NB4 (cell line): Measurements from ENCODE around the gene ZNF423.

Source experiments
- MYC ChIP-seq: IDR thresholded peaks from 2 replicates; pipeline ENCODE4 v1.6.1; 2011; ENCODE audit warnings: low read depth, low read length
- TF ChIP-seq, protein P1 (sequence below): IDR thresholded peaks from one replicate; pipeline ENCODE4 v1.5.1; 2012; ENCODE audit warnings: low read depth, low read length

DNA sequence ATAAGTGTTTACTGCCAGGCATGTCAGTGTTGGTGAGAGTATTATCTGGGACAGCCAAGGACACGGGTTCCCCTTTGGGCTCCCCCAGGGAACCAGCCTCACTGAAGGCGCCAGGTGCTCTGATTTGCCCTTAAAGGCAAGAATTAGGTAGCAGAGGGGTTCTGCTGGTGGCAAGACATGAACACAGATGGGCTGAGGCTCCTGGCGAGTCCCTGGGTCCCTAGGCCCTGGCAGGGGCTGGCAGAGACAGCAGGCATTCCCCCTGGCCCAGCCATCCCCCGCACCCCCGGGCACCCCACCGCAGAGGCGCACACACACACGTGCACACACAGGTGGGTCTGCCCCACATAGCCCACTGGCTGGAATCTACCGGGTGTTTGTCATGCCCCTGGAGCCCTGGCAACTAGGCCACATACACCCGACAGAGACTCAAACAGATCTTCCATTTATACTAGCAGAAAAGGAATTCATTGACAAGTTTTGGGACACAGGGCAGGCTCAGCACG lies 329.0 kb downstream of the ZNF423 start:
- TF ChIP-seq MYC: no peak
- TF ChIP-seq, protein P1, sequence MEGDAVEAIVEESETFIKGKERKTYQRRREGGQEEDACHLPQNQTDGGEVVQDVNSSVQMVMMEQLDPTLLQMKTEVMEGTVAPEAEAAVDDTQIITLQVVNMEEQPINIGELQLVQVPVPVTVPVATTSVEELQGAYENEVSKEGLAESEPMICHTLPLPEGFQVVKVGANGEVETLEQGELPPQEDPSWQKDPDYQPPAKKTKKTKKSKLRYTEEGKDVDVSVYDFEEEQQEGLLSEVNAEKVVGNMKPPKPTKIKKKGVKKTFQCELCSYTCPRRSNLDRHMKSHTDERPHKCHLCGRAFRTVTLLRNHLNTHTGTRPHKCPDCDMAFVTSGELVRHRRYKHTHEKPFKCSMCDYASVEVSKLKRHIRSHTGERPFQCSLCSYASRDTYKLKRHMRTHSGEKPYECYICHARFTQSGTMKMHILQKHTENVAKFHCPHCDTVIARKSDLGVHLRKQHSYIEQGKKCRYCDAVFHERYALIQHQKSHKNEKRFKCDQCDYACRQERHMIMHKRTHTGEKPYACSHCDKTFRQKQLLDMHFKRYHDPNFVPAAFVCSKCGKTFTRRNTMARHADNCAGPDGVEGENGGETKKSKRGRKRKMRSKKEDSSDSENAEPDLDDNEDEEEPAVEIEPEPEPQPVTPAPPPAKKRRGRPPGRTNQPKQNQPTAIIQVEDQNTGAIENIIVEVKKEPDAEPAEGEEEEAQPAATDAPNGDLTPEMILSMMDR: no peak
